ELF-1 (cell line): ENCODE data around the gene CRISP1.

Experiments used
- DNase-seq: peaks from one replicate; pipeline ENCODE4 v3.0.0-alpha.2; 2016; ENCODE audit warnings: low read depth, low spot score

The CRISP1 gene

GRCh38 chr6:49841424-49841823 is 24.9 kb downstream of the CRISP1 start:
- DNase-seq, result no peak

DNA sequence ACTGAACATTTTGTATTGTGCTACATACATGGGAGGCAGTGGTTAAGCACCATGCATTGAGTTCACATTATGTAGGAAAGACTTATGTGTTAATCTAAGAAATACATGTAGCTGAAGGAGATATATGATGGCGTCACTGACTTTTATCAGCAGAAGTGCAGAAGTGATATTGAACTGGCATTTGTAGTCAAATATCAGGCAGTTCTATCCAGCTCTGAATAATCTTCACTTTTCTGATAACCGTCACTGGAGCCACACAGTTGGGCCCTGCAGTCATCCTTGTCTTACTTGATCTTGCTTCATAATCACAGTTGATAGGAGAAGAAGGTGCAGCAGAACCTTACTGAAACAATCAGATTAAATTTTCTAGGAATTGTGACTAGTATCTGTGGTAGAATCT is 26.4 kb downstream of the CRISP1 start:
- no peak for DNase-seq

DNA sequence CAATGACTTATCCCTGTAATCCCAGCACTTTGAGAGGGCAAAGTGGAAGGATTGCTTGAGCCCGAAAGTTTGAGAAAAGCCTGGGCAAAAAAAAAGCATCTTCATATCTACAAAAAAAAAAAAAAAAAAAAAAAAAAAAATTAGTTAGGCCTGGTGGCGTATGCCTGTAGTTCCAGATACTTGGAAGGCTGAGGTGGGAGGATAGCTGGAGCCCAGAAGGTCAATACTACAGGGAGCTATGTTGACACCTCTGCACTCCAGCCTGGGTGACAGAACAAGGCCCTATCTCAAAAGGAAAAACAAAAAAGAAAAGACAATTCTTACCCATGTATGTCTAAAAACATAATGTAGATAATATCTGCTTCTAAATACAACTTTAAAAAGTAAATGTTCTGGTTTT is 27.2 kb downstream of the CRISP1 start:
- DNase-seq, result no peak

DNA sequence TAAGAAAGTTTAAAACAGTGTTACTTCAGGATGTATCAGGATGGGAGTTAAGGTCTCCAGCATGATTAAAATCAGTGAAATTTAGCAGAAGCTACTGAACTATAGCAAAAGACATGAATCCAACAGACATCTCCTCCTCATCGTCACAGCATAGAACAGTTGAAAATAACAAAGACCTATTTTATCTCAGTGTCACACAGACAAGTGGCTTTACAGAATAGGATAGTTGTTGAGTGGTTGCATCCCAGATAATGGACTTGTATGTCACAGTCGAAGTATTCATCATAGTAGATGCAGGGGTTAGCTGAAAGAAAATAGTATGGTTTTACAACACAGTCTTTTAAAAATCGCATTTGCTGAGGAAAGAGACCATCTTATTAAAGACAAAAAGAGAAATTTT is 31.2 kb downstream of the CRISP1 start:
- no peak for DNase-seq

- DNase-seq, result no peak
Observed at GRCh38 chr6:49833386-49833785, 32.9 kb downstream of the CRISP1 start.

DNA sequence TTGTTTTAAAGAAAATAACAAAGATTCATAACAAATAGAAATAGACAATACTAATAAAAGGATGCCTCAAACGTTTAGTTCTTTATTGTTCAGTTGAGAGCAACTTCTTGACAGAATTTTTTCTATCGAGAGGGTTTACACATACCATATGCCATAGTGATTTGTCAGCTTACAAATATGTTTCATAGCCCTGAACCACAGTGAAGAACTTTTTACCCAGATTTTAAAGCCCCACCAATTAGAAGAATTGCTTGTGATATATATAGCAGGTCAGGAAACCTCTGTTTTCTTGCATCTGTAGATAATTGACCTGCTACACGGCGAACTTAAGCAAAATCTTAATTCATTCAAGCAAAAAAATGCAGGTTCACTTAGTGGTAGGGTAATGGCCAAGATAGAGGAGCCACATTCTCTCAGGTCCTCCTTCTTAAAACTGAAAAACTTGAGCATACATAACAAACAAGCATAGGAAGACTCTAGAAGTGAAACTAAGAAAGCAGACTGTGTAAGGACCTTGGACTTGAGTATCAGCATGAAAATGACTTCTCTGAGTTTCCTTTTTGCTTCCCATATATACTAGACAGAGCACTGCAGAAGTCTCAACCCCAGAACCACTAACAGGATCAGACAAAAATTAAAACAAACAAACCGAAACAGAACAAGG is 39.5 kb downstream of the CRISP1 start:
- DNase-seq, result no peak

DNA sequence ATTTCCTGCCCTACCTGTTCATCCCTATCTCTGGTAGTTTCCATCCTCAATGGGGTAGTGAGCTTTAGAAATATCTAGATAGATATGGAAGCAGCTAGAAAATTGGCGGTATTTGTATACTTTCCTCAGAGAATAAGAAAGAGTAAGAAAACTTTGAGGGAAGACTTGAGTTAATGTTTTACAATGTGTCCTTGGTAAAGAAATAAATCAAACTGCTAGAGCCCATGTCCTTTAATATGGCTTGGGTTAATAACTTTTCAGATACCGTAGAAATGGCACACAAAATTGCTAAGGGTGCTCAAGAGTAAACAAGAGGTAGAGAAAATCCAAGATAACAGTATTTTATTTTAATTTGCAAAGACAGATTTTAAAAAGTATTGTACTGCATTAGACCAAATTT is 51.2 kb downstream of the CRISP1 start:
- DNase-seq, result no peak

DNA sequence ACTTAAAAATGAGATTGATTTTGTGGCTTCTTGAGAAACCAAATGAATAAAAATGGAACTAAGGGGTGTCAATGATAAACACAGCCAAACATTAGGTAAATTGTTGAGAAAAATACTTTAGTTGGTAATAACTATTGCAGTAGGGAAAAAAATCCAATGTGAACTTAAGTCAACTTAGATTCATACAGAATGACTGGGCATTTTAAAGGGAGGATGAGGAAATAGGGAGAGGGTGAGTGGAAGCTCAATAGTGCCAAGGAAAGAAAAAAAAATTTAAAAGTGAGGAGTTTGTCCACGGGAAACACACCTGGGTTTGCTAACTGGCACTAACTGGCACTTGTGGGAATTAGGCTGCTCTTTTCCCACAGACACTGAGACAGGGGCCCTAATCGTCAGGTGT is 53.1 kb downstream of the CRISP1 start:
- DNase-seq, result no peak

DNA sequence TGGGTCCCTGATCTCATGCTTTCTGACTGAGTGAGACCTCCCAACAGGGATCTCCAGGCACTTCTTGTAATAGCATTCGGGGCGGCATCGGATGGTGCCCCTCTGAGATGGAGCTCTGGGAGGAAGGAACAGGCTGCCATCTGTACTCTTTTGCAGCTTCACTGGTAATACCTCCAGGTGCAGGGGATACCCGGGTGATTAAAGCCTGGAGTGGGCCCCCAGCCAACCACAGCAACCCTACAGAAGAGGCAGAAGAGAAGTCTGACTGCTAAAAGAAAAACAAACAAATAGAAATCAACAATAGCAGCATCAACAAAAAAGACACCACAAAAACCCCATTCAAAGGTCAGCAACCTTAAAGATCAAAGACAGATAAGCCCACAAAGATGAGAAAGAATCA is 60.2 kb downstream of the CRISP1 start:
- DNase-seq, result no peak

GRCh38 chr6:49805246-49805645 is 61.1 kb downstream of the CRISP1 start:
- peak; percentile 29 for DNase-seq

DNA sequence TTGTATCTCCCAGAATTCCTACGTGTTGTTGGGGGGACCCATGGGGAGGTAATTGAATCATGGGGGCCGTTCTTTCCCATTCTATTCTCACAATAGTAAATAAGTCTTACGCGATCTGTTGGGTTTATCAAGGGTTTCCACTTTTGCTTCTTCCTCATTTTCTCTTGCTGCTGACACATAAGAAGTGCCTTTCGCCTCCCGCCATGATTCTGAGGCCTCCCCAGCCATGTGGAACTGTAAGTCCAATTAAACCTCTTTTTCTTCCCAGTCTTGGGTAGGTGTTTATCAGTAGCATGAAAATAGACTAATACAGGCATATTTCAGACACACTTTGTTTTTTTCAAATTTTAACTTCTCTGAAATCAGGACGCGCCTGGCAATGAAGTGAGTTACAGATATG is 64.8 kb downstream of the CRISP1 start:
- no peak for DNase-seq

GRCh38 chr6:49799090-49799489 is 67.2 kb downstream of the CRISP1 start:
- DNase-seq, result no peak

GRCh38 chr6:49796842-49797455 is 69.4 kb downstream of the CRISP1 start:
- peak; percentile 47 for DNase-seq

GRCh38 chr6:49790341-49790740 is 76.0 kb downstream of the CRISP1 start:
- DNase-seq, result no peak

- DNase-seq, result peak; percentile 69
Observed at GRCh38 chr6:49787176-49787575, 79.2 kb downstream of the CRISP1 start, which contains the start of gene PGK2. PGK2 (minus strand) TSS chr6:49787285; CDS start chr6:49787187, 98 bp downstream.

DNA sequence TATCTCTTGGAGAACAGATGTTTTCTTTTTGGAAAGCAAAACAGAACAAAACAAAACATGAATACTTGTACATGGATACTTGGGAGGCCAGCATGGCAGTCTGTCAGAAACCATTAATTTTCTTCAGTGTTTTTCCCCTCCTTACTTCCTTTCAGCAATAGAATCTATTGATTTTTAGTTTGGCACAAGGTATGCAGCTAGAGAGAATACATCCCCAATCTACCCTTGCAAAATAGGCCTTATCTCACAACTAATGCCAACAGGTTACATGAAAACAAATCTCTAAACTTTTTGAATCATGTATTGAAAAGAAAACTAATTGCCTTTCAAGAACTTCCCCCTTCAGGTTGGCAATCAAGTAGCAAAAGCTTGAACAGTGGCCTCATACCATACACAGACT is 82.1 kb downstream of the CRISP1 start:
- DNase-seq, result no peak
